ENCODE data around the gene ZNF750.

The ZNF750 gene

DNA sequence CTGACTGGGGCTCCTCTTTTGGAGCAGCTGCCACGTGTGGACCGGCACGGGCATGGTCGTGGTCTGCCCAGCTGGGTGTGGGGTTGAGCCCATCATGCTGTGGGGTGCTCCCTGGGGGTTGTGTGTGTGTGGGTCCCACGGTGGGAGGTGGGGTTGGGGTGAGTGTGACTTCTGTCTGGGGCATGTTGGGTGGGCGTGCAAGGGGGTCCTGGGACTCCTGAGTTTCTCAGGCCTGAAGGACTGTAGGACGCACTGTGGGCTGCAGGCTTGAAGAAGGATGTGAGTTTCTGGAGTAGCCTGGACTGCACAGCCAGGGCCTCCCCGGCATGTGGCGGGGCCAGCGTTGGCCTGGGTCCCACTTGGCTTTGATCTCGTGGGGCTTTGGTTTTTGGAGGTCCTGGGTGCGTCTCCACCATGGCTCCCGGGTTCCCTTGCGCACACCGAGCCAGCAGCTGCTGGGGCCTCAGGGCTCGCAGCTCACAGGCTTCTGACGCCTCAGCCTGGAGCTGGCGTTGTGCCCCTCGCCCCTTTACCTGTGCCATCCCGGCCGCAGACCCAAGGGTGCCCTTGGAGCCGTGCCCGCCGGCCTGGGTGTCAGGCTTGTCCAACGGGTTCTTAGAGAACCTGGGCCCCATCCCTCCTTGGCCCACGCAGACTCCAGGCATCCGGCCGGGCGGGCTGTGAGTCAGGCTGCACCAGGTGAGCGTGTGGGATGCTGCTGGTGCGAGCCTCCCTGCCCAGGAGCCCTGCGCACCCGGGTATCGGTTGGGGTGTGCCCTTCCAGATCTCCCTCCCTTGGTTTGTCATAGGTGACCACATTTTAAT is 34.4 kb upstream of the ZNF750 start:
- FAIRE-seq (no peak), DNase-seq (ENCODE audit: insufficient read length, low spot score) (no peak)
- TF ChIP-seq POLR2A (IDR thresholded peaks at IDR 0.05; ENCODE audit: low read depth, low read length) (no peak), POU2F2 (IDR thresholded peaks at IDR 0.05; ENCODE audit: low read depth, low read length) (no peak), POLR2AphosphoS5 (IDR thresholded peaks at IDR 0.05; ENCODE audit: low read depth, low read length) (no peak), TAF1 (IDR thresholded peaks at IDR 0.05; ENCODE audit: low read depth, low read length) (no peak), SPI1 (IDR thresholded peaks at IDR 0.05; ENCODE audit: low read depth, low read length) (no peak), PAX5 (IDR thresholded peaks at IDR 0.05; ENCODE audit: insufficient read depth, low read length, severe bottlenecking) (no peak)

GRCh38 chr17:82873521-82873920 is 33.7 kb upstream of the ZNF750 start:
- FAIRE-seq (no peak), DNase-seq (ENCODE audit: insufficient read length, low spot score) (no peak)
- TF ChIP-seq POLR2AphosphoS5 (IDR thresholded peaks at IDR 0.05; ENCODE audit: low read depth, low read length) (no peak), POU2F2 (IDR thresholded peaks at IDR 0.05; ENCODE audit: low read depth, low read length) (no peak), POLR2A (IDR thresholded peaks at IDR 0.05; ENCODE audit: low read depth, low read length) (no peak), TAF1 (IDR thresholded peaks at IDR 0.05; ENCODE audit: low read depth, low read length) (no peak), PAX5 (IDR thresholded peaks at IDR 0.05; ENCODE audit: insufficient read depth, low read length, severe bottlenecking) (no peak), SPI1 (IDR thresholded peaks at IDR 0.05; ENCODE audit: low read depth, low read length) (no peak)

- FAIRE-seq (peak; percentile 78), DNase-seq (ENCODE audit: insufficient read length, low spot score) (no peak)
- TF ChIP-seq POLR2A (IDR thresholded peaks at IDR 0.05; ENCODE audit: low read depth, low read length) (no peak), SPI1 (IDR thresholded peaks at IDR 0.05; ENCODE audit: low read depth, low read length) (peak; percentile 54; the same call in 1 of the 2 replicates), POU2F2 (IDR thresholded peaks at IDR 0.05; ENCODE audit: low read depth, low read length) (no peak)
Measured at GRCh38 chr17:82872591-82873520, 33.0 kb upstream of the ZNF750 start.

GRCh38 chr17:82871776-82872561 is 32.1 kb upstream of the ZNF750 start:
- no peak for DNase-seq (ENCODE audit: insufficient read length, low spot score)
- TF ChIP-seq POU2F2 (IDR thresholded peaks at IDR 0.05; ENCODE audit: low read depth, low read length), result no peak
- no peak for TF ChIP-seq POLR2AphosphoS5 (IDR thresholded peaks at IDR 0.05; ENCODE audit: low read depth, low read length)
- TF ChIP-seq PAX5 (IDR thresholded peaks at IDR 0.05; ENCODE audit: insufficient read depth, low read length, severe bottlenecking), result no peak
- no peak for TF ChIP-seq POLR2A (IDR thresholded peaks at IDR 0.05; ENCODE audit: low read depth, low read length)
- no peak for TF ChIP-seq TAF1 (IDR thresholded peaks at IDR 0.05; ENCODE audit: low read depth, low read length)
- no peak for TF ChIP-seq SPI1 (IDR thresholded peaks at IDR 0.05; ENCODE audit: low read depth, low read length)
- peak; percentile 76 for FAIRE-seq

DNA sequence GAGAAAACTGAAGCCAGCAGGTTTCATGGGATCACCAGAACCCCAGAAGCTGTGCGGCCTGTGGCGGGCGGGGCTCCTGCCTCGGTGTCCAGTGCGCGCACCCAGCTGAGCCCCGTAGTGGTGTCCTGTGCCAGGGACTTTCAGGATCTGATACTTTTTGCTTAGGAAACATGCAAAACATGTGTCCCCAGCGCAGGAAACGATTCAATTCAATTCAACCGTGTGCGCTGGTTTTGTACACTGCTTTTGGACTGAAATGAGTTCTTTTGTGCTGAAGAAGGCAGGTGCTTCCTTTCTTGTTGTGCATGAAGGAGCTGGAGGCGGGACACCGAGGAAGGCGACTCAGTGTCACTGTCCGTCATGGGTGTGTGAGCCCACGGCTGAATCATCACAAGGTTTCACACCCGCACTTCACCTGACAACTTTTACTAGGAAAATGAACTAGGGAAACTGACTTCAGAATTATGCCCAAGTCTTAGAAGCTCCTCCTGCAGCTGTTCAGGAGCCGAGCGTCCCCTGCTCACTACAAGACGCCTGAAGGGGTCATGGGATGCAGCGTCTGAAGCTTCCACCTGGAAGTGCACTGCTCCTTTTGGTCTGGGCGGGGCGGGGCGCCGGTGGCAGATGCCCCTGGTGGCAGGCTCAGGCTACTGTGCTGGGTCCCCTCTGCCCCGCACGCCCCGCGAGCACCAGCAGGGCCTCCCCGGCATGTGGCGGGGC is 31.4 kb upstream of the ZNF750 start:
- peak; percentile 97 for FAIRE-seq
- peak; percentile 86 for DNase-seq (ENCODE audit: insufficient read length, low spot score)
- TF ChIP-seq POLR2A (IDR thresholded peaks at IDR 0.05; ENCODE audit: low read depth, low read length) (no peak), SPI1 (IDR thresholded peaks at IDR 0.05; ENCODE audit: low read depth, low read length) (peak; percentile 57; the same call in 1 of the 2 replicates), POU2F2 (IDR thresholded peaks at IDR 0.05; ENCODE audit: low read depth, low read length) (peak; percentile 77; the same call in 1 of the 2 replicates), PAX5 (IDR thresholded peaks at IDR 0.05; ENCODE audit: insufficient read depth, low read length, severe bottlenecking) (peak; percentile 59)

GRCh38 chr17:82870541-82870940 is 30.7 kb upstream of the ZNF750 start:
- no peak for DNase-seq (ENCODE audit: insufficient read length, low spot score)
- TF ChIP-seq TAF1 (IDR thresholded peaks at IDR 0.05; ENCODE audit: low read depth, low read length) (no peak), POLR2A (IDR thresholded peaks at IDR 0.05; ENCODE audit: low read depth, low read length) (no peak), SPI1 (IDR thresholded peaks at IDR 0.05; ENCODE audit: low read depth, low read length) (no peak), PAX5 (IDR thresholded peaks at IDR 0.05; ENCODE audit: insufficient read depth, low read length, severe bottlenecking) (no peak), POLR2AphosphoS5 (IDR thresholded peaks at IDR 0.05; ENCODE audit: low read depth, low read length) (no peak), POU2F2 (IDR thresholded peaks at IDR 0.05; ENCODE audit: low read depth, low read length) (no peak)
- FAIRE-seq, result no peak

GRCh38 chr17:82870091-82870491 is 30.3 kb upstream of the ZNF750 start:
- no peak for DNase-seq (ENCODE audit: insufficient read length, low spot score)
- FAIRE-seq, result peak; percentile 64
- TF ChIP-seq POU2F2 (IDR thresholded peaks at IDR 0.05; ENCODE audit: low read depth, low read length), result no peak
- no peak for TF ChIP-seq POLR2AphosphoS5 (IDR thresholded peaks at IDR 0.05; ENCODE audit: low read depth, low read length)
- TF ChIP-seq SPI1 (IDR thresholded peaks at IDR 0.05; ENCODE audit: low read depth, low read length), result no peak
- TF ChIP-seq TAF1 (IDR thresholded peaks at IDR 0.05; ENCODE audit: low read depth, low read length), result no peak
- TF ChIP-seq POLR2A (IDR thresholded peaks at IDR 0.05; ENCODE audit: low read depth, low read length), result no peak
- no peak for TF ChIP-seq PAX5 (IDR thresholded peaks at IDR 0.05; ENCODE audit: insufficient read depth, low read length, severe bottlenecking)

- FAIRE-seq (peak; percentile 9), DNase-seq (ENCODE audit: insufficient read length, low spot score) (no peak)
- TF ChIP-seq POLR2A (IDR thresholded peaks at IDR 0.05; ENCODE audit: low read depth, low read length) (no peak), POU2F2 (IDR thresholded peaks at IDR 0.05; ENCODE audit: low read depth, low read length) (no peak), SPI1 (IDR thresholded peaks at IDR 0.05; ENCODE audit: low read depth, low read length) (no peak), PAX5 (IDR thresholded peaks at IDR 0.05; ENCODE audit: insufficient read depth, low read length, severe bottlenecking) (no peak), TAF1 (IDR thresholded peaks at IDR 0.05; ENCODE audit: low read depth, low read length) (no peak), POLR2AphosphoS5 (IDR thresholded peaks at IDR 0.05; ENCODE audit: low read depth, low read length) (no peak)
Measured at GRCh38 chr17:82869536-82869935, 29.7 kb upstream of the ZNF750 start.

All from GM12891 (cell line).